Measurements from ENCODE around the gene PDLIM5.
"Not testable (repeated sequence)": the region's sequence is repeated elsewhere in the genome, so short reads cannot be mapped to it uniquely, and the experiment has no call there.

PDLIM5 gene

GRCh38 chr4:94500685-94501084 lies 48.9 kb downstream of the PDLIM5 start:
- DNase-seq: no peak

GRCh38 chr4:94504545-94504944 lies 52.8 kb downstream of the PDLIM5 start:
- DNase-seq: no peak

- no peak for DNase-seq
Observed at GRCh38 chr4:94506822-94507221, 55.1 kb downstream of the PDLIM5 start.

- DNase-seq: no peak
Observed at GRCh38 chr4:94507281-94507680, 55.5 kb downstream of the PDLIM5 start.

GRCh38 chr4:94507708-94508107 lies 56.0 kb downstream of the PDLIM5 start:
- no peak for DNase-seq

GRCh38 chr4:94508296-94508695 lies 56.6 kb downstream of the PDLIM5 start:
- DNase-seq: no peak

- DNase-seq: no peak
Observed at GRCh38 chr4:94508806-94509205, 57.1 kb downstream of the PDLIM5 start.

- DNase-seq: no peak
Observed at GRCh38 chr4:94511591-94511990, 59.8 kb downstream of the PDLIM5 start.

- not testable (repeated sequence) for DNase-seq
Observed at GRCh38 chr4:94513532-94513931, 61.8 kb downstream of the PDLIM5 start.

GRCh38 chr4:94515365-94515764 lies 63.6 kb downstream of the PDLIM5 start:
- no peak for DNase-seq

- DNase-seq: no peak
Observed at GRCh38 chr4:94516067-94516466, 64.3 kb downstream of the PDLIM5 start.

GRCh38 chr4:94516999-94517398 lies 65.3 kb downstream of the PDLIM5 start:
- no peak for DNase-seq

GRCh38 chr4:94517492-94517891 lies 65.8 kb downstream of the PDLIM5 start:
- DNase-seq: no peak

GRCh38 chr4:94519019-94519418 lies 67.3 kb downstream of the PDLIM5 start:
- no peak for DNase-seq

- no peak for DNase-seq
Observed at GRCh38 chr4:94519925-94520789, 68.4 kb downstream of the PDLIM5 start.

- DNase-seq: no peak
Observed at GRCh38 chr4:94523033-94523580, 71.4 kb downstream of the PDLIM5 start.

- no peak for DNase-seq
Observed at GRCh38 chr4:94523617-94524016, 71.9 kb downstream of the PDLIM5 start.

- DNase-seq: no peak
Observed at GRCh38 chr4:94525993-94526728, 74.4 kb downstream of the PDLIM5 start.

- no peak for DNase-seq
Observed at GRCh38 chr4:94527556-94528233, 76.0 kb downstream of the PDLIM5 start.

GRCh38 chr4:94528792-94529451 lies 77.2 kb downstream of the PDLIM5 start:
- DNase-seq: no peak

- DNase-seq: no peak
Observed at GRCh38 chr4:94530073-94530472, 78.3 kb downstream of the PDLIM5 start.

- no peak for DNase-seq
Observed at GRCh38 chr4:94531991-94532789, 80.4 kb downstream of the PDLIM5 start.
